ENCODE results near the gene C3orf80.
"Not testable (repeated sequence)": the region's sequence is repeated elsewhere in the genome, so short reads cannot be mapped to it uniquely, and the experiment has no call there.

C3orf80 gene

GRCh38 chr3:160225176-160226025 is at the start of gene C3orf80:
Gene C3orf80 (plus strand): TSS chr3:160225422. CDS start chr3:160225636, 214 bp downstream.
- no peak for DNase-seq (ENCODE audit: low spot score)

GRCh38 chr3:160176923-160177322 is 48.3 kb upstream of the C3orf80 start:
- DNase-seq (ENCODE audit: low spot score): no peak

- not testable (repeated sequence) for DNase-seq (ENCODE audit: low spot score)
Measured at GRCh38 chr3:160178661-160179060, 46.6 kb upstream of the C3orf80 start.

GRCh38 chr3:160179403-160179802 is 45.8 kb upstream of the C3orf80 start:
- DNase-seq (ENCODE audit: low spot score): not testable (repeated sequence)

- DNase-seq (ENCODE audit: low spot score): no peak
Measured at GRCh38 chr3:160179906-160180305, 45.3 kb upstream of the C3orf80 start.

GRCh38 chr3:160180581-160181216 is 44.5 kb upstream of the C3orf80 start:
- no peak for DNase-seq (ENCODE audit: low spot score)

- DNase-seq (ENCODE audit: low spot score): peak; percentile 67
Measured at GRCh38 chr3:160183345-160184076, 41.7 kb upstream of the C3orf80 start.

GRCh38 chr3:160184655-160185054 is 40.6 kb upstream of the C3orf80 start:
- DNase-seq (ENCODE audit: low spot score): no peak

GRCh38 chr3:160185751-160186150 is 39.5 kb upstream of the C3orf80 start:
- DNase-seq (ENCODE audit: low spot score): no peak

- no peak for DNase-seq (ENCODE audit: low spot score)
Measured at GRCh38 chr3:160187288-160187687, 37.9 kb upstream of the C3orf80 start.

GRCh38 chr3:160192310-160193029 is 32.8 kb upstream of the C3orf80 start:
- no peak for DNase-seq (ENCODE audit: low spot score)

- DNase-seq (ENCODE audit: low spot score): no peak
Measured at GRCh38 chr3:160193644-160194192, 31.5 kb upstream of the C3orf80 start.

GRCh38 chr3:160194438-160194837 is 30.8 kb upstream of the C3orf80 start:
- DNase-seq (ENCODE audit: low spot score): no peak

GRCh38 chr3:160195106-160195505 is 30.1 kb upstream of the C3orf80 start:
- no peak for DNase-seq (ENCODE audit: low spot score)

- no peak for DNase-seq (ENCODE audit: low spot score)
Measured at GRCh38 chr3:160196511-160197104, 28.6 kb upstream of the C3orf80 start.

- no peak for DNase-seq (ENCODE audit: low spot score)
Measured at GRCh38 chr3:160199108-160199507, 26.1 kb upstream of the C3orf80 start.

- no peak for DNase-seq (ENCODE audit: low spot score)
Measured at GRCh38 chr3:160200353-160200752, 24.9 kb upstream of the C3orf80 start.

GRCh38 chr3:160204396-160205011 is 20.7 kb upstream of the C3orf80 start:
- DNase-seq (ENCODE audit: low spot score): not testable (repeated sequence)

- DNase-seq (ENCODE audit: low spot score): no peak
Measured at GRCh38 chr3:160205606-160206005, 19.6 kb upstream of the C3orf80 start.

GRCh38 chr3:160210341-160210740 is 14.9 kb upstream of the C3orf80 start:
- no peak for DNase-seq (ENCODE audit: low spot score)

GRCh38 chr3:160210799-160211221 is 14.4 kb upstream of the C3orf80 start:
- peak; percentile 56 for DNase-seq (ENCODE audit: low spot score)
